HepG2 (cell line): ENCODE results near the gene PTPN22.

Experiments used
- CTCF ChIP-seq: sonication (generic); formaldehyde crosslinking; IDR thresholded peaks from 2 replicates; pipeline ENCODE4 v1.5.0; 2020; ENCODE audit warnings: mild to moderate bottlenecking, missing genetic modification reagents, moderate library complexity
- HBP1 ChIP-seq: IDR thresholded peaks from 2 replicates; pipeline ENCODE4 v1.6.1; 2016; ENCODE audit warnings: low read depth, control low read depth
- JUND ChIP-seq: sonication (generic); formaldehyde crosslinking; IDR thresholded peaks from 2 replicates; pipeline ENCODE4 v1.8.0; 2022; ENCODE audit warnings: mild to moderate bottlenecking, missing genetic modification reagents
- KAT2B ChIP-seq: fragments of 150-350 bp; IDR thresholded peaks from 2 replicates; pipeline ENCODE4 v1.6.1; 2014; ENCODE audit warnings: low read depth, low read length, borderline replicate concordance
- POLR2A ChIP-seq, 2 experiments: IDR thresholded peaks; 2 replicates each; pipeline ENCODE4 v1.6.1; 2011; ENCODE audit warnings: low read depth in 2 of 2, low read length in 2 of 2, mild to moderate bottlenecking in 1 of 2, moderate library complexity in 1 of 2; ENCODE audit not compliant: insufficient read depth in 1 of 2
- PRPF4 ChIP-seq: fragments of 200-400 bp; formaldehyde crosslinking; IDR thresholded peaks from 2 replicates; pipeline ENCODE4 v1.6.1; 2016; ENCODE audit warnings: low read length, low read depth; ENCODE audit not compliant: poor library complexity, severe bottlenecking
- RFX5 ChIP-seq: IDR thresholded peaks from 2 replicates; pipeline ENCODE4 v1.6.1; 2011; ENCODE audit warnings: low read depth, low read length, improper control_type of control experiment
- TEAD3 ChIP-seq: optimal IDR thresholded peaks from 2 replicates; pipeline ENCODE3; 2016; ENCODE audit warnings: borderline replicate concordance
- ZNF260 ChIP-seq: sonication (generic); formaldehyde crosslinking; IDR thresholded peaks from 2 replicates; pipeline ENCODE4 v1.4.0; 2020; ENCODE audit warnings: missing genetic modification reagents, low read depth, mild to moderate bottlenecking, borderline replicate concordance
- ZNF274 ChIP-seq: sonication (generic); formaldehyde crosslinking; IDR thresholded peaks from 2 replicates; pipeline ENCODE4 v1.5.1; 2020; ENCODE audit warnings: mild to moderate bottlenecking, missing genetic modification reagents
- ZNF580 ChIP-seq: IDR thresholded peaks from 2 replicates; pipeline ENCODE4 v1.6.1; 2016; ENCODE audit warnings: low read depth, borderline replicate concordance
- ZNF777 ChIP-seq: sonication (generic); formaldehyde crosslinking; IDR thresholded peaks from 2 replicates; pipeline ENCODE4 v1.4.0; 2020; ENCODE audit warnings: missing genetic modification reagents

- TF ChIP-seq ZNF274 (CRISPR knock-in tag) (no peak), CTCF (CRISPR knock-in tag) (no peak), JUND (CRISPR knock-in tag) (no peak), KAT2B (no peak), TEAD3 (CRISPR knock-in tag) (no peak), POLR2A (IDR thresholded peaks at IDR 0.05; ENCODE audit: insufficient read depth in 1 of 2, low read depth in 2 of 2, low read length in 2 of 2) (no peak), HBP1 (CRISPR knock-in tag) (no peak), ZNF777 (no peak), PRPF4 (no peak), ZNF260 (CRISPR knock-in tag) (no peak), RFX5 (no peak), ZNF580 (CRISPR knock-in tag) (no peak)
These were observed 62.9 kb downstream of the PTPN22 start for GRCh38 chr1:113808450-113809195.
